Measurements from ENCODE around the gene COX4I1. TPM values are rescaled to one million over a fixed set of nuclear protein-coding genes. Genes with fewer than 3 reads are reported as not detected.

COX4I1 gene
- total and polyA plus RNA-seq, 2 of the 8 experiments (the other 6 are each of a cell fraction or from before 2014, with no cell fraction given), result 507 to 707 TPM

- H3K18ac ChIP-seq (ENCODE audit: extremely low read depth, low read length), result no peak overlapping the region
- no peak overlapping the region for H2BK120ac ChIP-seq (replicated peaks; ENCODE audit: low read depth, low read length)
- H4K91ac ChIP-seq (replicated peaks; ENCODE audit: insufficient read length, low read length), result no peak overlapping the region
- H3K23me2 ChIP-seq (ENCODE audit: low read depth, low read length), result no peaks in the 10 kb centered on the region
- no peaks in the 10 kb centered on the region for H3K4me1 ChIP-seq (replicated peaks in 1 of 4; ENCODE audit: control insufficient read depth in 3 of 4, insufficient read depth in 4 of 4, low read length in 3 of 4)
- 89% methylated on average over 6 of the region's 6 CpGs; no CpG with 5 or more reads in 1 of the 2 experiments for WGBS, 2 experiments (ENCODE audit: extremely low coverage in 1 of 2, insufficient coverage in 1 of 2, insufficient read length in 1 of 2, insufficient replicate concordance in 2 of 2, low coverage in 1 of 2, low lambda C conversion rate in 2 of 2, missing lambda C conversion rate in 1 of 2)
- CTCF ChIA-PET (ENCODE audit: partially characterized antibody), result interaction anchor here (0.7 to 1.2 kb wide), 4 partner anchors 14 to 45 kb away, joined by 3 read pairs; no protein-coding TSS in a partner anchor
- no peak overlapping the region for H3K14ac ChIP-seq (ENCODE audit: insufficient read length)
- H3K9ac ChIP-seq (replicated peaks in 1 of 4; ENCODE audit: extremely low read depth in 1 of 4, low read depth in 3 of 4, low read length in 3 of 4), result no peak overlapping the region
- H2AK5ac ChIP-seq (ENCODE audit: low read depth, low read length), result no peak overlapping the region
- H3K23ac ChIP-seq (ENCODE audit: insufficient read length), result no peak overlapping the region
- H4K20me1 ChIP-seq (replicated peaks in 1 of 2; ENCODE audit: control insufficient read depth in 1 of 2, insufficient read depth in 2 of 2, low read length in 2 of 2), result peaks cover 10 to 11% of the 10 kb centered on the region in 2 experiments
- H3K9me3 ChIP-seq (ENCODE audit: insufficient read depth in 2 of 2, low read depth in 1 of 2, low read length in 1 of 2), result no peaks in the 10 kb centered on the region
- no peak overlapping the region for H3K4ac ChIP-seq (replicated peaks; ENCODE audit: insufficient read length, low read depth, low read length)
- no peak overlapping the region for H2BK20ac ChIP-seq (ENCODE audit: low read length)
- POLR2A ChIA-PET (ENCODE audit: partially characterized antibody), result no interaction called here
- H4K8ac ChIP-seq (ENCODE audit: extremely low read depth, insufficient read depth, low read length), result no peak overlapping the region
- H4K5ac ChIP-seq (ENCODE audit: insufficient read length, low read depth, low read length), result no peak overlapping the region
- FAIRE-seq, result no peak
- no peak overlapping the region for H3K56ac ChIP-seq (replicated peaks; ENCODE audit: insufficient read length, low read depth, low read length)
- no peak overlapping the region for H2BK5ac ChIP-seq (ENCODE audit: low read depth, low read length)
- no peak overlapping the region for H3K4me3 ChIP-seq (ENCODE audit: extremely low read depth in 1 of 4, insufficient read depth in 2 of 4, low read depth in 3 of 4, low read length in 4 of 4)
- DNase-seq (ENCODE audit: low read depth in 1 of 2, low spot score in 2 of 2), result no peak
- H3K4me2 ChIP-seq (ENCODE audit: insufficient read depth in 1 of 2, low read depth in 2 of 2, low read length in 2 of 2), result no peak overlapping the region
- no peak overlapping the region for H3K27ac ChIP-seq (ENCODE audit: low read depth, low read length)
- no peaks in the 10 kb centered on the region for H3K27me3 ChIP-seq (replicated peaks in 1 of 4; ENCODE audit: control insufficient read depth in 3 of 4, extremely low read depth in 1 of 4, insufficient read depth in 3 of 4, low read length in 3 of 4)
- no peak overlapping the region for H2BK15ac ChIP-seq (ENCODE audit: low read length)
- H3K79me1 ChIP-seq (ENCODE audit: low read depth, low read length), result peaks cover 9% of the 10 kb centered on the region
- H2AFZ ChIP-seq (ENCODE audit: low read length), result no peak overlapping the region
- H3K79me2 ChIP-seq (ENCODE audit: control insufficient read depth in 1 of 2, insufficient read depth in 2 of 2, low read length in 2 of 2), result peaks cover 0 to 13% of the 10 kb centered on the region in 2 experiments; a peak in 1 of 4 replicates
- H2BK12ac ChIP-seq (ENCODE audit: low read depth, low read length), result no peak overlapping the region
- H3K36me3 ChIP-seq (ENCODE audit: control insufficient read depth in 2 of 4, insufficient read depth in 4 of 4, low read length in 3 of 4), result peaks cover 17 to 49% (median 33%) of the 10 kb centered on the region in 4 experiments
- no peak for TF ChIP-seq NRF1 (IDR thresholded peaks at IDR 0.05; ENCODE audit: low read depth, low read length)
- TF ChIP-seq KDM4A (IDR thresholded peaks at IDR 0.05; ENCODE audit: low read depth, low read length, severe bottlenecking), result no peak
- no peak for TF ChIP-seq EGR1 (IDR thresholded peaks at IDR 0.05; ENCODE audit: borderline replicate concordance, low read depth, low read length)
- TF ChIP-seq HDAC2 (IDR thresholded peaks at IDR 0.05; ENCODE audit: borderline replicate concordance in 1 of 2, low read depth in 2 of 2, low read length in 2 of 2), result no peak
- no peak for TF ChIP-seq SIN3A (conservative IDR thresholded peaks at IDR 0.05 in 1 of 2, IDR thresholded peaks at IDR 0.05 in 1 of 2; ENCODE audit: low read depth in 1 of 2, low read length in 2 of 2)
- TF ChIP-seq YY1 (IDR thresholded peaks at IDR 0.05; ENCODE audit: low read depth, low read length), result no peak
- no peak for TF ChIP-seq KDM1A (IDR thresholded peaks at IDR 0.05; ENCODE audit: borderline replicate concordance, low read length)
- TF ChIP-seq RNF2 (IDR thresholded peaks at IDR 0.05; ENCODE audit: borderline replicate concordance, low read depth, low read length, missing control alignments, poor library complexity, severe bottlenecking), result no peak
- no peak for TF ChIP-seq POLR2AphosphoS5 (IDR thresholded peaks at IDR 0.05; ENCODE audit: low read depth, low read length)
- TF ChIP-seq RBBP5 (IDR thresholded peaks at IDR 0.05; ENCODE audit: borderline replicate concordance, low read depth, low read length), result no peak
- no peak for TF ChIP-seq E2F6 (IDR thresholded peaks at IDR 0.05)
- TF ChIP-seq POLR2A (IDR thresholded peaks at IDR 0.05; ENCODE audit: control extremely low read depth in 1 of 2, low read depth in 2 of 2, low read length in 2 of 2), result no peak
- TF ChIP-seq CEBPB (IDR thresholded peaks at IDR 0.05; ENCODE audit: low read depth, low read length), result no peak
Observed at GRCh38 chr16:85782451-85782850, 17.0 kb upstream of the COX4I1 start.
